Measurements from ENCODE around the gene EEIG1.

DNA sequence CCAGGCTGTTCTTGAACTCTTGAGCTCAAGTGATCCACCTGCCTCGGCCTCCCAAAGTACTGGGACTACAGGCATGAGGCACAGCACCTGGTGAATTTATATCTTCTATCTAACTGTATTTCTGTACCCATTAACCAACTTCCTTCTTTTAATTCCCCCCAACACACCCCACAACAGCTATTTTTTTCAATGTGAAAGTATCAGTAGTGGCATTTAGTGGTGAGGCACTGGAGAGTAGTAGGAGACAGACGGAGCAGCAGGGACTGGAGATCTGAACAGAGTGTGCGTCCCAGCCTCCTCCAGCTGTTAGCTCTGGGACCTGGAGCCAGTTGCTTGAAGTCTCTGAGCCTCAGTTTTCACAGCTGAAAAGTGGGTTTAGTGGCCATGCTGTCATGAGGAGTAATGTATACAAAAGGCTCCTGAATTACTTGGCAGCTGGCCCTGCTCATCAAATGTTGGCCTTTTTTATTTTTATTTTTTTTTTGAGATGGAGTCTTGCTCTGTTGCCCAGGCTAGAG lies 11.0 kb upstream of the EEIG1 start:
- TF ChIP-seq, protein P1, sequence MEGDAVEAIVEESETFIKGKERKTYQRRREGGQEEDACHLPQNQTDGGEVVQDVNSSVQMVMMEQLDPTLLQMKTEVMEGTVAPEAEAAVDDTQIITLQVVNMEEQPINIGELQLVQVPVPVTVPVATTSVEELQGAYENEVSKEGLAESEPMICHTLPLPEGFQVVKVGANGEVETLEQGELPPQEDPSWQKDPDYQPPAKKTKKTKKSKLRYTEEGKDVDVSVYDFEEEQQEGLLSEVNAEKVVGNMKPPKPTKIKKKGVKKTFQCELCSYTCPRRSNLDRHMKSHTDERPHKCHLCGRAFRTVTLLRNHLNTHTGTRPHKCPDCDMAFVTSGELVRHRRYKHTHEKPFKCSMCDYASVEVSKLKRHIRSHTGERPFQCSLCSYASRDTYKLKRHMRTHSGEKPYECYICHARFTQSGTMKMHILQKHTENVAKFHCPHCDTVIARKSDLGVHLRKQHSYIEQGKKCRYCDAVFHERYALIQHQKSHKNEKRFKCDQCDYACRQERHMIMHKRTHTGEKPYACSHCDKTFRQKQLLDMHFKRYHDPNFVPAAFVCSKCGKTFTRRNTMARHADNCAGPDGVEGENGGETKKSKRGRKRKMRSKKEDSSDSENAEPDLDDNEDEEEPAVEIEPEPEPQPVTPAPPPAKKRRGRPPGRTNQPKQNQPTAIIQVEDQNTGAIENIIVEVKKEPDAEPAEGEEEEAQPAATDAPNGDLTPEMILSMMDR (IDR thresholded peaks at IDR 0.05; ENCODE audit: insufficient read depth, low read length), result no peak
- TF ChIP-seq, protein P2, sequence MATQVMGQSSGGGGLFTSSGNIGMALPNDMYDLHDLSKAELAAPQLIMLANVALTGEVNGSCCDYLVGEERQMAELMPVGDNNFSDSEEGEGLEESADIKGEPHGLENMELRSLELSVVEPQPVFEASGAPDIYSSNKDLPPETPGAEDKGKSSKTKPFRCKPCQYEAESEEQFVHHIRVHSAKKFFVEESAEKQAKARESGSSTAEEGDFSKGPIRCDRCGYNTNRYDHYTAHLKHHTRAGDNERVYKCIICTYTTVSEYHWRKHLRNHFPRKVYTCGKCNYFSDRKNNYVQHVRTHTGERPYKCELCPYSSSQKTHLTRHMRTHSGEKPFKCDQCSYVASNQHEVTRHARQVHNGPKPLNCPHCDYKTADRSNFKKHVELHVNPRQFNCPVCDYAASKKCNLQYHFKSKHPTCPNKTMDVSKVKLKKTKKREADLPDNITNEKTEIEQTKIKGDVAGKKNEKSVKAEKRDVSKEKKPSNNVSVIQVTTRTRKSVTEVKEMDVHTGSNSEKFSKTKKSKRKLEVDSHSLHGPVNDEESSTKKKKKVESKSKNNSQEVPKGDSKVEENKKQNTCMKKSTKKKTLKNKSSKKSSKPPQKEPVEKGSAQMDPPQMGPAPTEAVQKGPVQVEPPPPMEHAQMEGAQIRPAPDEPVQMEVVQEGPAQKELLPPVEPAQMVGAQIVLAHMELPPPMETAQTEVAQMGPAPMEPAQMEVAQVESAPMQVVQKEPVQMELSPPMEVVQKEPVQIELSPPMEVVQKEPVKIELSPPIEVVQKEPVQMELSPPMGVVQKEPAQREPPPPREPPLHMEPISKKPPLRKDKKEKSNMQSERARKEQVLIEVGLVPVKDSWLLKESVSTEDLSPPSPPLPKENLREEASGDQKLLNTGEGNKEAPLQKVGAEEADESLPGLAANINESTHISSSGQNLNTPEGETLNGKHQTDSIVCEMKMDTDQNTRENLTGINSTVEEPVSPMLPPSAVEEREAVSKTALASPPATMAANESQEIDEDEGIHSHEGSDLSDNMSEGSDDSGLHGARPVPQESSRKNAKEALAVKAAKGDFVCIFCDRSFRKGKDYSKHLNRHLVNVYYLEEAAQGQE (IDR thresholded peaks at IDR 0.05; ENCODE audit: insufficient replicate concordance, low read depth), result no peak
- no peak for TF ChIP-seq POLR2AphosphoS5 (IDR thresholded peaks at IDR 0.05; ENCODE audit: low read depth)
- TF ChIP-seq GABPA (IDR thresholded peaks at IDR 0.05; ENCODE audit: low read depth), result no peak

Data from HL-60 (cell line).